ENCODE measurements around the gene IFIT2.
"Not testable (repeated sequence)": the region's sequence is repeated elsewhere in the genome, so short reads cannot be mapped to it uniquely, and the experiment has no call there.

IFIT2 gene

DNA sequence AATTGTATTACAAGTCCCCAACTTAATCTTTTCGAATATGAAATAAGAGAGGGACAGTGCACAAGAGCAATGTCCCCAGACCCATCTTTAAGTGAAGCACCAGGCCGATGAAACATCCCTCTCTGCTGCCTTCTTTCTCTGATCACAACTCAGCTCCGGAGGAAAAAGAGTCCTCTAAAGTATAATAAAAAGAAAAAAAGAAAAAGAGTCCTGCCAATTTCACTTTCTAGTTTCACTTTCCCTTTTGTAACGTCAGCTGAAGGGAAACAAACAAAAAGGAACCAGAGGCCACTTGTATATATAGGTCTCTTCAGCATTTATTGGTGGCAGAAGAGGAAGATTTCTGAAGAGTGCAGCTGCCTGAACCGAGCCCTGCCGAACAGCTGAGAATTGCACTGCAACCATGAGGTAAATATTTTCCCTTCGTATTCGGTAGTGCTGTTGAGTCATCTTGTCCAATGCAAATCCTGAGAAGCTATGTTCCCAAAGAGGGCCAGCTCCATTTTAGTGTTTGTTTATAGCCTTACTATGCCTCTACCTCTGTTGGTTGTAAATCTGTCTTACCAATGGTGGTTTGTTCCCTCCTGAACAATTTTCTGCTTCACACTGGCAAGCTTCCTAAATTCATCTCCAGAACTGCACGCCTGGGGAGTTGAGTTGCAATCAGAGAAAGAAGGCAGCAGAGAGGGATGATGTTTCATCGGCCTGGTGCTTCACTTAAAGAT lies at the start of gene IFIT2:
TSS of gene IFIT2 (plus strand) at position 326 of the 725 bp plus-strand sequence. CDS start at position 404, 78 bp downstream.
- no peak for DNase-seq (ENCODE audit: low read depth in 2 of 2)

DNA sequence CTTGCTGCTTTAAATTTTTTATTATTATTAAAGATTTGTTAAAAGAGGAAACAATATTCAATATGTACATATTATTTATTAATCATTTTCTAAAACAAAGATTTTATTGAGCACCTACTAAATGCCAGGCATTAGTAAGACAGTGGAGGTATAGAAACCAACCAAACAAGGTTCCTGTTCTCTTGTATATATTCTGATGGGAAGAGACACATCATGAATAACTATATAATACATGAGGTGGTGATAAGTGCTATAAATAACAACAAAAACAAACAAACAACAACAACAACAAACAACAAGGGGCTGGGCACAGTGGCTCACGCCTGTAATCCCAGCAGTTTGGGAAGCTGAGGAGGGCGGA lies 49.6 kb upstream of the IFIT2 start:
- DNase-seq (ENCODE audit: low read depth in 2 of 2) = no peak

DNA sequence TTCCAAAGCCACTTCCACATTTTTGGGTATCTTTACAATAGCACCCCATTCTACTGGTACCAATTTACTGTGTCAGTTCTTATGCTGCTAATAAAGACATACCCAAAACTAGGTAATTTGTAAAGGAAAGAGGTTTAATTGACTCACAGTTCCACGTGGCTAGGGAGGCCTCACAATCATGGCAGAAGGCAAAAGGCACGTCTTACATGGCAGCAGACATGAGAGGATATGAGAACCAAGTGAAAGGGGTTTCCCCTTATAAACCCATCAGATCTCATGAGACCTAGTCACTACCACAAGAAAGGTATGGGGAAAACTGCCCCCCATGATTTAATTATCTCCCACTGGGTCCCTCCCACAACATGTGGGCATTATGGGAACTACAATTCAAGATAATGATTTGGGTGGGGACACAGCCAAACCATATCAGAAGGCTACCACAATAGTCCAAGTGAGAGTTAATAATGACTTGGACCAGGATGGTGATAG lies 46.7 kb upstream of the IFIT2 start:
- DNase-seq (ENCODE audit: low read depth in 2 of 2) = not testable (repeated sequence)

- no peak for DNase-seq (ENCODE audit: low read depth in 2 of 2)
These were observed 46.1 kb upstream of the IFIT2 start for GRCh38 chr10:89255793-89256192.

GRCh38 chr10:89256340-89256739 lies 45.5 kb upstream of the IFIT2 start:
- no peak for DNase-seq (ENCODE audit: low read depth in 2 of 2)

GRCh38 chr10:89256962-89257361 lies 44.9 kb upstream of the IFIT2 start:
- no peak for DNase-seq (ENCODE audit: low read depth in 2 of 2)

- no peak for DNase-seq (ENCODE audit: low read depth in 2 of 2)
These were observed 44.3 kb upstream of the IFIT2 start for GRCh38 chr10:89257581-89257980.

DNA sequence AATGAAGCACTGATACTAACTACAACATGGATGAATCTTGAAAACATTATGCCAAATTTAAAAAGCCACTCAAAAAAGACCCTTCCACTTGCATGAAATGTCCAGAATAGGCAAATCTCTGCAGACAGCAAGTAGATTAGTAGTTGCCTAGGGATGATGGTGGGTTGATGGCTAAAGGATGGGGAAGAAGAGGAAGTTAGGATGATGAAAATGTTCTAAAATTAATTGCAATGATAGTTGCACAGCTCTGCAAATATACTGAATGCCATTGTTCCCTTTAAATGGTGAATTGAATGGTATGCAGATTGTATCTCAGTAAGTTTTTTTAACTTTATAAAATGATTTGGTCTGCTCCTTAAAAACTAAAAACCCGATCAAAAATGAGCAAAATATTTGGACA lies 43.0 kb upstream of the IFIT2 start:
- DNase-seq (ENCODE audit: low read depth in 2 of 2) = no peak

- no peak for DNase-seq (ENCODE audit: low read depth in 2 of 2)
These were observed 39.5 kb upstream of the IFIT2 start for GRCh38 chr10:89262086-89263051.

DNA sequence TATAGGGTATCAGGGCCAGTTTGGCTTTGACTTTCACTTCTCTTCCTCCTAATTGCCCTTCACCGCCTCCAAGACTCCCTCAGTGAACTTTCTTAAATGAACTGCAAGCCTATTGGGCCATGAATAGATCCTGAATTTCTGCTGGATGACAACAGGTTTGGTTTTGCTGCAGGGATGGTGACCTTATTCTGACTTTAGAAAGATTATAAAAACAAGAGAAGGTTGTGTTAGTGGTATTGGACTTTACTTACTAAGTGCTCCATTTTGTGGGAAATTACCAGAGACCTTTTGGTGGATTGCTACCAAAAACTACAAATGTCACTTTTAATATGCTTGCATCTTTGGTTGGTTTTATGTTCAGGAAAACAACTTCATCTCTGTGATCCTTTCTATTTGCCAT lies 38.8 kb upstream of the IFIT2 start:
- no peak for DNase-seq (ENCODE audit: low read depth in 2 of 2)

- no peak for DNase-seq (ENCODE audit: low read depth in 2 of 2)
These were observed 38.3 kb upstream of the IFIT2 start for GRCh38 chr10:89263531-89263930.

- no peak for DNase-seq (ENCODE audit: low read depth in 2 of 2)
These were observed 35.0 kb upstream of the IFIT2 start for GRCh38 chr10:89266721-89267453.

GRCh38 chr10:89269433-89270152 lies 32.3 kb upstream of the IFIT2 start:
- DNase-seq (ENCODE audit: low read depth in 2 of 2) = no peak

DNA sequence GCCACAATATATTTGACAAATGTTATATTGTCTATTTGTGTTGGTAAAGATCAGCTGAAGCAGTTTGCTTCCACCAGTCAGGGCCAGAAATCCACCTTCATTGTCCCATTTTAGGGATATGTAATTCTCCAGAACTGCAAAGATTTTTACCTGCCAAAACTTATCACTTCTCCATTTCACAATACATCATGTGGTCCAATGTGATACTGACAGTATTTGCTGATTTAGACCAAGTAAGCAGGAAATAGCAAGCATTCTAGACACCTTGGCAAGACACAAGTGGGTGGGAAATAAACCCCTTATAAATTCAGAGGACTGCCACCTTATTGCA lies 31.7 kb upstream of the IFIT2 start:
- no peak for DNase-seq (ENCODE audit: low read depth in 2 of 2)

- DNase-seq (ENCODE audit: low read depth in 2 of 2) = no peak
These were observed 30.3 kb upstream of the IFIT2 start for GRCh38 chr10:89271532-89271931.

DNA sequence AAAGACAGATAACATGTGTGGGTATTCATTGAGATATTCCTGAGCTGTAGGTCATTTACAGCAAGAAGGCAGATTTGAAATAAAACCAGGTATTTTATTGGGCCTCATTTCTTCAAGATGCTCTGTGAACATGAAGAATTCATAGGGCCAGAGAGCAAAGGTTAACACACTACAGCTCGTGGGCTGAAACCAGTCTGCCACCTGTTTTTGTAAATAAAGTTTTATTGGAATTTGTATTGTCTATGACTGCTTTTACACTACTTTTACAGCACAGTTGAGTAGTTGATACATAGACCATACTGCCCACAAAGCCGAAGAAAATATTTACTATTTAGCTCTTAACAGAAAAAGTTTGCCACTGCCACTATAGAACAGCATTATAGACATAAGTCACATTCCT lies 28.2 kb upstream of the IFIT2 start:
- no peak for DNase-seq (ENCODE audit: low read depth in 2 of 2)

GRCh38 chr10:89274928-89275327 lies 26.9 kb upstream of the IFIT2 start:
- no peak for DNase-seq (ENCODE audit: low read depth in 2 of 2)

- no peak for DNase-seq (ENCODE audit: low read depth in 2 of 2)
These were observed 26.5 kb upstream of the IFIT2 start for GRCh38 chr10:89275383-89275782.

- no peak for DNase-seq (ENCODE audit: low read depth in 2 of 2)
These were observed 23.8 kb upstream of the IFIT2 start for GRCh38 chr10:89278034-89278535.

GRCh38 chr10:89278900-89279392 lies 22.9 kb upstream of the IFIT2 start:
- DNase-seq (ENCODE audit: low read depth in 2 of 2) = no peak

GRCh38 chr10:89279421-89279869 lies 22.4 kb upstream of the IFIT2 start:
- DNase-seq (ENCODE audit: low read depth in 2 of 2) = no peak

Data from stimulated activated CD4-positive, alpha-beta T cell treated with anti-CD3 and anti-CD28 coated beads, Interleukin-1b, Interleukin-23, amount 100 ng/mL, for 1 hour (primary cell).